ENCODE data around the gene HNRNPA3. TPM values are rescaled to one million over a fixed set of nuclear protein-coding genes. Genes with fewer than 3 reads are reported as not detected.

HNRNPA3 gene
- polyA plus RNA-seq, 4 donors: 73.4 to 282 (median 190) TPM

DNA sequence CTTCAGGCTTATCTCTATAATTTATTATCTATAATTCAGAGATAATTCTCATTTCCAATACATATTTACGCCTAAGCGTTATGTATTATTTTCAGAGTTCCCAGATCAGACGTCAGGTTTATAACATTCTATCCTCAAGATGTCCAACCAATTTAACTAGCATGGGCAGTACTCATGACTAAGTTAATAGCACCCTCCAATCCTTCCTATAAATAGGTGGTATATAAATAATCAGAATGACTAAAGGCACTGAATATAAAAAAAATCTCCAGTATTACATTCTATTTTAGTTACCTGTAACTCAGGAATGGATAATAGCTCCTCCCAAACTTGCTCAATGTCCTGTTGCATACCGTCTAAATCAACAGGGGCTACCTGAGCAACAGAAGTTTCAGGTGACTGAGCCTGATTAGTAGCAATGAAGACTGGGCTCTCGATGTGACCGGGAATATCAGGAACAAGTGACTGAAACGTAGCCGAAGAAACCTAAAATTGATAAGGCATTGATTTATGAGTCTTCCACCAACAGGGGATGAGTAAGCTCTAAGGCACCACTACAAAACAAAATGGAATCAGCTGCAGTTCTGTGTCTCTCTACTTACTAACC lies 19.6 kb downstream of the HNRNPA3 start:
- H3K27ac ChIP-seq (ENCODE audit: low read depth in 1 of 3, low read length in 2 of 3): peak overlapping the region in 1 of 3 donors; percentile 28
- H3K36me3 ChIP-seq (ENCODE audit: control insufficient read depth in 3 of 3, insufficient read depth in 2 of 3, low read depth in 1 of 3, low read length in 3 of 3): peaks cover 10 to 29% (median 28%) of the 10 kb centered on the region in 3 donors
- WGBS, 3 donors: 29 to 71% (median 53%) methylated on average over 8 of the region's 8 CpGs
- no peaks in the 10 kb centered on the region for H3K27me3 ChIP-seq (ENCODE audit: control insufficient read depth in 3 of 3, insufficient read depth in 3 of 3, low read length in 3 of 3)
- H3K9me3 ChIP-seq (ENCODE audit: control insufficient read depth in 2 of 2, insufficient read depth in 1 of 2, low read depth in 1 of 2, low read length in 1 of 2): no peaks in the 10 kb centered on the region
- no peak for FAIRE-seq
- no peak for DNase-seq
- peaks cover 0 to 4% (median 0%) of the 10 kb centered on the region in 3 donors for H3K4me1 ChIP-seq (ENCODE audit: control insufficient read depth in 3 of 3, insufficient read depth in 2 of 3, low read depth in 1 of 3, low read length in 2 of 3)
- H3K4me3 ChIP-seq (ENCODE audit: low read depth in 1 of 3, low read length in 3 of 3): no peak overlapping the region

DNA sequence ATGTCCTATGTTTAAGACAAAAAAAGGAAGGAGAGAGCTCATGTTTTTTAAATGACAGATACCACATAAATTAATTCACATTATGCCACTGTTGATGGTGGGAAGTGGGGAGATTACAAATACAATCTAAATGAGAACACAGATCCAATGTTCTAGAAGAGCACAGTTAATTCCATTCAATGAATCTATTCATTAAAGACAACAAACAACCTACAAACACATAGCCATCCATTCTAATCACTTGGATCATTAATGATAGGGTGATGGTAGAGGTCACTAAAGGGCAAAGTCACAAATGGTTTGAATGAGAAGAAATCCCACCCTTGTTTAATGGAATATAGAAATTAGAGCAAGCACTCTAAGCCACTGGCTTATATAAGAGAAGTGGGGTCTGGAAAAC lies 21.7 kb downstream of the HNRNPA3 start:
- no peak for FAIRE-seq
- peaks cover 4 to 14% (median 13%) of the 10 kb centered on the region in 3 donors for H3K4me1 ChIP-seq (ENCODE audit: control insufficient read depth in 3 of 3, insufficient read depth in 2 of 3, low read depth in 1 of 3, low read length in 2 of 3)
- H3K9me3 ChIP-seq (ENCODE audit: control insufficient read depth in 2 of 2, insufficient read depth in 1 of 2, low read depth in 1 of 2, low read length in 1 of 2): no peaks in the 10 kb centered on the region
- no peak for DNase-seq
- no peak overlapping the region for H3K4me3 ChIP-seq (ENCODE audit: low read depth in 1 of 3, low read length in 3 of 3)
- no peak overlapping the region for H3K27ac ChIP-seq (ENCODE audit: low read depth in 1 of 3, low read length in 2 of 3)
- H3K27me3 ChIP-seq (ENCODE audit: control insufficient read depth in 3 of 3, insufficient read depth in 3 of 3, low read length in 3 of 3): no peaks in the 10 kb centered on the region
- H3K36me3 ChIP-seq (ENCODE audit: control insufficient read depth in 3 of 3, insufficient read depth in 2 of 3, low read depth in 1 of 3, low read length in 3 of 3): peaks cover 10 to 30% (median 25%) of the 10 kb centered on the region in 3 donors

DNA sequence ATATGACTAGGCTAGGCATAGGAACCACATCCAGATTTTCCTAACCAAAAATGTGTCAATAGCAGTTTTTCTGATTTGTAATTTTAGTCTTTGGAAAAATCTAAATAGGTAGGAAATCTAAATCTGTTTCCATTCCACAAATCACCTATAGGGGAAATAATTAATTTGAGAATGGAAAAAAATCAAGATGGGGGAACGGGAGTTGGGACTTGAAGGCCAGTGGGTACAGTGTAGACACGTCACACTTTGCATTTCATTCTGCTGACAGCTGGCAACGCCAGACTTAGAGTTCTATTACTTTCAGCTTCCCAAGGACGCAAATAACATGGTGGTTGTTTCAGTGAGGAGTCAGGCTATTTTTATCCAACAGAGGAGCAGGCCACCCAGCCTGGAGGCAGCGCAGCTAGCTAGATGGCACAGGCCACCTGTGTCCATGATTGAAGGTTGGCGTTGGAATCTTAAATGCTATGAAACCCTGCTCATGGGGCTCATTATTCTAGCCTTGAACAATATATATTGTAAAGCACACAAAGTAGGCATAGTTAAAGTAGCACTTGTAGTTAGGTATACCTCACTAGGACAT lies 23.4 kb downstream of the HNRNPA3 start:
- H3K27me3 ChIP-seq (ENCODE audit: control insufficient read depth in 3 of 3, insufficient read depth in 3 of 3, low read length in 3 of 3): no peaks in the 10 kb centered on the region
- no peak for FAIRE-seq
- H3K4me3 ChIP-seq (ENCODE audit: low read depth in 1 of 3, low read length in 3 of 3): no peak overlapping the region
- WGBS, 3 donors: 91 to 93% (median 91%) methylated on average over 6 of the region's 6 CpGs
- no peak for DNase-seq
- no peaks in the 10 kb centered on the region for H3K9me3 ChIP-seq (ENCODE audit: control insufficient read depth in 2 of 2, insufficient read depth in 1 of 2, low read depth in 1 of 2, low read length in 1 of 2)
- peaks cover 7 to 27% (median 20%) of the 10 kb centered on the region in 3 donors for H3K36me3 ChIP-seq (ENCODE audit: control insufficient read depth in 3 of 3, insufficient read depth in 2 of 3, low read depth in 1 of 3, low read length in 3 of 3)
- no peak overlapping the region for H3K27ac ChIP-seq (ENCODE audit: low read depth in 1 of 3, low read length in 2 of 3)
- peaks cover 4 to 28% (median 19%) of the 10 kb centered on the region in 3 donors for H3K4me1 ChIP-seq (ENCODE audit: control insufficient read depth in 3 of 3, insufficient read depth in 2 of 3, low read depth in 1 of 3, low read length in 2 of 3)

DNA sequence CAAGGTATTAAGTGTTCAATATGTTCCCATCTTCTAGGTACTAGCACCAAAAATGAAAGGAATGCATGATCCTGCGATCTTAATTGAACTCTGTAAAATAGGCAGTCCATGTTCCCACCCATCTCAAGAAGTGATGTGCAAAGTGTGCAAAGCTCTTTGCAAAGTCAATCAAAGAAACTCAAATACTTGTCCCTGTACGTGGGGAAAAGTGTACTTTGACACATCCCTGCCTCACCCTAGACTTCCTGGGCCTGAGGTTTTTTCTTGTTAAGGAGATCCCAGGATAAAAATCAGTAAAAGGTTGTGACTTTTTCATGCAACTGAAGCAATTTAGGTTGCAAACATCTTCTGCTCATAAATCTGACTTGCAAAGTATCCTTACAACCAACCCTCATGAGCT lies 25.3 kb downstream of the HNRNPA3 start:
- Histone ChIP-seq H3K4me1 (ENCODE audit: control insufficient read depth in 3 of 3, insufficient read depth in 2 of 3, low read depth in 1 of 3, low read length in 2 of 3) (peaks cover 9 to 47% (median 33%) of the 10 kb centered on the region in 3 donors), H3K27me3 (ENCODE audit: control insufficient read depth in 3 of 3, insufficient read depth in 3 of 3, low read length in 3 of 3) (no peaks in the 10 kb centered on the region), H3K9me3 (ENCODE audit: control insufficient read depth in 2 of 2, insufficient read depth in 1 of 2, low read depth in 1 of 2, low read length in 1 of 2) (no peaks in the 10 kb centered on the region), H3K36me3 (ENCODE audit: control insufficient read depth in 3 of 3, insufficient read depth in 2 of 3, low read depth in 1 of 3, low read length in 3 of 3) (peaks cover 2 to 24% (median 7%) of the 10 kb centered on the region in 3 donors), H3K27ac (ENCODE audit: low read depth in 1 of 3, low read length in 2 of 3) (peak overlapping the region in 2 of 3 donors; percentile 12 to 40), H3K4me3 (ENCODE audit: low read depth in 1 of 3, low read length in 3 of 3) (no peak overlapping the region)
- DNase-seq: peak; percentile 55 to 61
- 9 to 40% (median 37%) methylated on average over 2 of the region's 2 CpGs for WGBS, 3 donors
- no peak for FAIRE-seq

DNA sequence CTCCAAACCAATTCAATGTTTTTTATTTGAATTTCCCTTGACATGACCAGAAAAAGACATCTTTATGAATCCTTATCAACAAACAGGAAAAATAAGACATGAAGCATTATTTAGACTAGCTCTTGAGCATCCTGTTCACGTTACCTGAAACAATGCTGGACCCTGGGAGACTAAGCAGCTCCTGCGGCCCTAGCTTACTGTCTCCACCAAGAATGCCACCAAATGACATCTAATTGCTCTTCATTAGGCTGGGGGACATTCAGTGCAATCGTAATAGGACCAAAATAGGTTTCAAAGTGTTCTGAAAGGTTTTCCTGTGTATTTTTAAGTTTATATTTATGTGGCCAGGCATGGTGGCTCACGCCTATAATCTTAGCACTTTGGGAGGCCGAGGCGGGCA lies 26.5 kb downstream of the HNRNPA3 start:
- DNase-seq (no peak), FAIRE-seq (no peak)
- H3K36me3 ChIP-seq (ENCODE audit: control insufficient read depth in 3 of 3, insufficient read depth in 2 of 3, low read depth in 1 of 3, low read length in 3 of 3): peaks cover 0 to 31% (median 0%) of the 10 kb centered on the region in 3 donors
- 68 to 77% (median 74%) methylated on average over 6 of the region's 6 CpGs for WGBS, 3 donors
- H3K4me3 ChIP-seq (ENCODE audit: low read depth in 1 of 3, low read length in 3 of 3): no peak overlapping the region
- peak overlapping the region in 2 of 3 donors; percentile 76 to 79 for H3K27ac ChIP-seq (ENCODE audit: low read depth in 1 of 3, low read length in 2 of 3)
- H3K9me3 ChIP-seq (ENCODE audit: control insufficient read depth in 2 of 2, insufficient read depth in 1 of 2, low read depth in 1 of 2, low read length in 1 of 2): no peaks in the 10 kb centered on the region
- peaks cover 12 to 54% (median 35%) of the 10 kb centered on the region in 3 donors for H3K4me1 ChIP-seq (ENCODE audit: control insufficient read depth in 3 of 3, insufficient read depth in 2 of 3, low read depth in 1 of 3, low read length in 2 of 3)
- no peaks in the 10 kb centered on the region for H3K27me3 ChIP-seq (ENCODE audit: control insufficient read depth in 3 of 3, insufficient read depth in 3 of 3, low read length in 3 of 3)

DNA sequence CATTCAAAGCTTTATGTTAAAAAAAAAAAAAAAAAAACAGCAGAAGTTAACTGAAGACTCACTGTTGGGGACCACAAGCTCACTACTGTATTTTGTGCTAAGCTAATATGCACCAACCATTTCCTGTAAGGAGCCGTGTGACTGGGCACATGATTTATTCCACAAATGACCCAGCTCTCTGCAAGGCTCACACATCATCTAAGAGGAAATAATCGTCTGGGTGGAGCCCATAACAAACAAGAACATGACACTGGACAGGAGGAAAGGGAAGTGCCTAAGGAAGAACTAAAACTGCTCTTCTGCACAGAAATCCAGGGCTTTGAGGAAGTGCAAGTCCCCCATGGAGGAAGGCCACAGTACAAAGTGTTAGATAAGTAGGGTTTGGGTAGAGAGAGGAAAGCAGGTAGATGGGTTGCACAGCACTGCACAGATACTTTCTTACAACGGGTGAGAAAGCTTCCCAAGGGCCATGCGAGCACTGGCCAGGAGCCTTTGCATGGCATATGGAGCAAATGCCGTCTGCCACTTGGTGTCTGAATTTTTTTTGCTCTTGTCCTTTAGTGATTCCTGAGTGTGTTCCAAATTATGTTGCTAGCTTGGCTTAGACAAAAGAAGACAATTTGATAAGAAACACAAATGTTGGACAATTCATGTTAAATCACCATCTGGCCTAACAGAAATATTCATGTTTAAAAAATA lies 27.5 kb downstream of the HNRNPA3 start:
- Histone ChIP-seq H3K4me1 (ENCODE audit: control insufficient read depth in 3 of 3, insufficient read depth in 2 of 3, low read depth in 1 of 3, low read length in 2 of 3) (peaks cover 12 to 55% (median 38%) of the 10 kb centered on the region in 3 donors), H3K36me3 (ENCODE audit: control insufficient read depth in 3 of 3, insufficient read depth in 2 of 3, low read depth in 1 of 3, low read length in 3 of 3) (peaks cover 0 to 26% (median 0%) of the 10 kb centered on the region in 3 donors), H3K4me3 (ENCODE audit: low read depth in 1 of 3, low read length in 3 of 3) (no peak overlapping the region), H3K27ac (ENCODE audit: low read depth in 1 of 3, low read length in 2 of 3) (peak overlapping the region; percentile 68 to 76 (median 73)), H3K27me3 (ENCODE audit: control insufficient read depth in 3 of 3, insufficient read depth in 3 of 3, low read length in 3 of 3) (no peaks in the 10 kb centered on the region), H3K9me3 (ENCODE audit: control insufficient read depth in 2 of 2, insufficient read depth in 1 of 2, low read depth in 1 of 2, low read length in 1 of 2) (no peaks in the 10 kb centered on the region)
- 27 to 28% (median 27%) methylated on average over 5 of the region's 5 CpGs for WGBS, 3 donors
- FAIRE-seq: no peak
- peak; percentile 77 to 80 for DNase-seq

DNA sequence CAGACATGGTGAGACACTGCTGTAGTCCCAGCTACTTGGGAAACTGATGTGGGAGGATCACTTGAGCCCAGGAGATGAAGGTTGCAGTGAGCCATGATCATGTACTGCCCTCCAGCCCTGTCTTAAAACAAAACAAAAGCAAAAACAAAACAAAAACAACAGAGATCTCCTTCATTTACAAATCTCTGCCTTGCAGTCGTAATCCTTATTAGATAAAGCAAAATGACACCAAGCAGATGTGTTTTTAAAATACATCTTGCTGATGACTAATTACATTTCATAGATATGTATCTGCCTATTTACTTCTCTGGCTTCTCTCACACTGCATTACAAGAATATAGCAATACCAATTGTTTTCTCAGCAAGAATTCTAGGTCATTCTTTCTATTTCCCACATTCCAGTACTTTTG lies 29.1 kb downstream of the HNRNPA3 start:
- H3K9me3 ChIP-seq (ENCODE audit: control insufficient read depth in 2 of 2, insufficient read depth in 1 of 2, low read depth in 1 of 2, low read length in 1 of 2): no peaks in the 10 kb centered on the region
- no peak overlapping the region for H3K4me3 ChIP-seq (ENCODE audit: low read depth in 1 of 3, low read length in 3 of 3)
- H3K4me1 ChIP-seq (ENCODE audit: control insufficient read depth in 3 of 3, insufficient read depth in 2 of 3, low read depth in 1 of 3, low read length in 2 of 3): peaks cover 17 to 58% (median 46%) of the 10 kb centered on the region in 3 donors
- WGBS, 3 donors: 35 to 44% (median 44%) methylated on average over 1 of the region's 1 CpG
- no peaks in the 10 kb centered on the region for H3K27me3 ChIP-seq (ENCODE audit: control insufficient read depth in 3 of 3, insufficient read depth in 3 of 3, low read length in 3 of 3)
- DNase-seq: no peak
- peak overlapping the region; percentile 27 to 85 (median 76) for H3K27ac ChIP-seq (ENCODE audit: low read depth in 1 of 3, low read length in 2 of 3)
- H3K36me3 ChIP-seq (ENCODE audit: control insufficient read depth in 3 of 3, insufficient read depth in 2 of 3, low read depth in 1 of 3, low read length in 3 of 3): peaks cover 0 to 20% (median 0%) of the 10 kb centered on the region in 3 donors
- FAIRE-seq: no peak

DNA sequence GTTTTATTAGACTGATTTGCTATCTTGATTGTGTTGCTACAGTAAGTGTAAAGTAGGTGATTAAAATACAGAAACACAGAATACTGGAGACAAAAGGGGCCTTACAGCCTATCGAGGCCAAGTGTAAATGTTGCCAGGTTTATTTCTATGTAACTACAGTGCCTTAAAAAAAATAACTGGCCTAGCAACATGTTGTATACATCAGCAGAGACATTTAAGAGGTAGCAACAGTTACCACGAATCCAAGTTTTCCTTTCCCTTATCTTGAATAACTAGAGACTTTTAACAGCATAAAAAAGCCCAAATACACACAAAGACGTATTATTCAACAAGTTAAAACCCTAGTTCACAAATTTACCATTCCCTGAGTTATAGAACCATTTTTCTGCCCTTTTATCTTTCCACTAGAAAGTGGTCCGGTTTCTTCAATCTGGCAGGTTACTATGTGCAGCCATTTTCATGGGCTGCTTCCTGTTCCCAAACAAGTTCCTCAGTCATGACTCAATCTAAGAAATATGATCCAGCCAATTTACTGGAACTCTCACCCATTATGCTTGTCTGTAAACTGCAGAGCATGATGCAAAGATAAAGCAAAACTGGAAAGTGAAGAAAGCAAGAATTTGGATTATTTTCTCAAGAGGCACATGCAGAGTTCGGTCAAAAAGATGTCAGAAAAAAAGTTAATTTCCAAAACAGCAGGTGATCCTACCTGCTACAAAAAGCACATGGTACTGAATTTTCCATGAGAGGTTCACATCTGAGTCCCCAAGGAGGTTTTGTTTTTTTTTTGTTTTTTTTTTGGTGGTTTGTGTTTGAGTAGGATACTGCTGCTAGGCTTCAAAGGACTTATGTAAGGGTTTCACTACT lies 29.8 kb downstream of the HNRNPA3 start:
- FAIRE-seq (no peak), DNase-seq (peak in 1 of 2 donors; percentile 68)
- 24 to 40% (median 31%) methylated on average over 5 of the region's 5 CpGs for WGBS, 3 donors
- H3K27me3 ChIP-seq (ENCODE audit: control insufficient read depth in 3 of 3, insufficient read depth in 3 of 3, low read length in 3 of 3): no peaks in the 10 kb centered on the region
- H3K4me1 ChIP-seq (ENCODE audit: control insufficient read depth in 3 of 3, insufficient read depth in 2 of 3, low read depth in 1 of 3, low read length in 2 of 3): peaks cover 17 to 58% (median 46%) of the 10 kb centered on the region in 3 donors
- H3K27ac ChIP-seq (ENCODE audit: low read depth in 1 of 3, low read length in 2 of 3): peak overlapping the region; percentile 27 to 78 (median 76)
- H3K36me3 ChIP-seq (ENCODE audit: control insufficient read depth in 3 of 3, insufficient read depth in 2 of 3, low read depth in 1 of 3, low read length in 3 of 3): peaks cover 0 to 20% (median 0%) of the 10 kb centered on the region in 3 donors
- H3K9me3 ChIP-seq (ENCODE audit: control insufficient read depth in 2 of 2, insufficient read depth in 1 of 2, low read depth in 1 of 2, low read length in 1 of 2): no peaks in the 10 kb centered on the region
- no peak overlapping the region for H3K4me3 ChIP-seq (ENCODE audit: low read depth in 1 of 3, low read length in 3 of 3)
